ENCODE data around the gene USP46.
A peak's percentile ranks its signal among the peaks of the same experiment; 100 is the strongest.

Gene USP46

DNA sequence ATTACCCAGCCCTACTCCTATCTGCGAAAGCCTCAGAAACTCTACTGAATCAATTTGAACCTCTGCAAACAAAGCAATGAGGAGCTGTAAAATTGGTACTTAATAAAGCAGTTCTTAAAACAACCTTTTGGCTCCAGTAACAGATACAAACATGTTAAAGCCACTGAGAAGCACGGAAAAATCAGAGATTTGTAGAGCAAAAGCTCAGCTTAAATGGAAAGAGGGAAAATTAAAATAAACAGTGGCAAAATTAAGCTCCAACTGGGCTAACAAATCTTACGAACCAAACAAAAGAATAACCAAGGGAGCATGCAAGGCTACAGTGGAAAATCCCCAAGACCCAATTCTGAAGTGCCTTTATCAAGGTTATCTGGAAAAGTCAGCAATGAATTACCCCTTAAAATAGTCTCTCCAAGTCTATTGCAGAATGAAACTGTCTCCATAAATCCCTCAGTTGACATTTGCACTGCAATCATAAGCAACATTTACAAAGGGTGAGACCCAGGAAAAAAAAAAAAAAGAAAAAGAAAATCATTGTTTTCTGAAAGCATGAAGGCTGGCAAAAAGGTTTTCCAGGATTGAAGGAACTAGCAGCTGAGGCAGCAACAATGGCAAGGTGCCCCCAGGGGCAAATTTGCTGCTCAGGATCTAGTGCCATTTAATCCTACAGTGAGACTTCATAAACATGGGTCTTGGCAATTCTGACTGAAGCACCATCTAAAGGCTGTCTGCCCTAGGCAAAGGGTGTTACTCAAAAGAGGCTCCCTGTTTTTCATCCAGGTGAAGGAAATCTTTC lies 40.1 kb downstream of the USP46 start:
- no peak for DNase-seq (ENCODE audit: low read depth)

DNA sequence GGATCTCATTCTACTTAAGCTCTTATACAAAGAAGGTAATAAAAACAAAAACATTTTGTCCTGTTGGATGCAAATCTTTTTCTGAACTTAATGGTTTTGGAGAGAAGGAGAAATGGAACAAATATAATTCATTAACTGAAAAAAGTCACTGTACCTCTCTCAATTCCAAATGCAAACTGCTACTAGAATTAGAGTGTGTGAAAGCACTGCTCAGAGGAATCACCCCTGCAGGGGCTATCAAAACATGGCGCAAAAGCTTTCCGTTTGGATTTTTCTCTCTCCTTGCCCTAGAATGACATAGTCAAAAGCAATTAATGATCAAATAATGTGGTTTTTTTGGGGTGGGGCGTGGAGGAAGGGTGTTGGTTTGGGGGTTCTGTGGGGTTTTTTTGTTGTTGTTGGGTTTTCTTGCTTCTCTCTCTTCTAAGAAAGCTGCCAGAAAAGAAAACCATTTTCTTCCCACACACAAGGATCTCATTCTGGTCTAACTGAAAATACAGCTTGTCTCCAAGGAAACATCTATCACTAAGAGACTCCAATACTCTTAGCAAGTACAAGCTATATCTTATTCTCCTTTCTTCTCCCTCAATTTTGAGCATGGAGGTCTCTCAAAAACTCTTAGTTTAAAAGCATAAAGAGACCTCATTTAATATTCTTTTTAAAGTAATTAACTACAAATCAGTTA lies 41.6 kb downstream of the USP46 start:
- DNase-seq (ENCODE audit: low read depth): no peak

DNA sequence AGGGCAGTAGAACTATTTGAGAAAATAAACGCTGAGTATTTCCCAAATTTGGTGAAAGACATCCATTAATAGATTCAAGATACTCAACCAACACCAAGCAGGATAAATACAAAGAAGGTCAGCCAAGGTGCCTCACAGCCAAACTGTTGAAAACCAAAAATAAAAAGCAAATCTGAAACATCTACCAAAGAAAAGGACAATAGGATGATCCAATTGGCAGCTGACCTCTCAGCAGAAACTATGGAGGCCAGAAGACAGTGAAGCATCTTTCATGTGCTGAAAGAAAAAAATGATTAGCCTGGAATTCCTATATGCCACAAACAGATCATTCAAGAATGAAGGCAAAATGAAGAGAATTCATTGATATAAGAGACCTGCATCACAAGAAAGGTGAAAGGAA lies 44.9 kb downstream of the USP46 start:
- no peak for DNase-seq (ENCODE audit: low read depth)

DNA sequence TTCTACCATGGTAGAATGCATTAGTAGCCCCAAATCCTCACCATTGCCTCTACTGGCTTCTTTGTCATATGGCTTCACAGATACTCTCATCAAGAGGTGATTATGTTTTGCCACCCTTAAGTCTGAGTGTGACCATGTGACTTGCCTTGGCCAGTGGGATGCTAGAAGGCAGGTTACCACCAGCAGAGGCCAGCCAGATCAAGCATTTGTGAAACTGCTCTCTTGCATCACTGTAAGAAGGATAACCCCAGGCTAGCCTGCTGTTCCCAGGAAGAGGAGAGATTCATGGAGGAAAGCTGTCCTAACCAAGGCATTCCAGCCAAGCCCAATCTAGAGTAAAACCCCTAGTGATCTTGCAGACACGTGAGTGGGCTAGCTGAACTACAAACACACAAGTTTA lies 46.8 kb downstream of the USP46 start:
- no peak for DNase-seq (ENCODE audit: low read depth)

DNA sequence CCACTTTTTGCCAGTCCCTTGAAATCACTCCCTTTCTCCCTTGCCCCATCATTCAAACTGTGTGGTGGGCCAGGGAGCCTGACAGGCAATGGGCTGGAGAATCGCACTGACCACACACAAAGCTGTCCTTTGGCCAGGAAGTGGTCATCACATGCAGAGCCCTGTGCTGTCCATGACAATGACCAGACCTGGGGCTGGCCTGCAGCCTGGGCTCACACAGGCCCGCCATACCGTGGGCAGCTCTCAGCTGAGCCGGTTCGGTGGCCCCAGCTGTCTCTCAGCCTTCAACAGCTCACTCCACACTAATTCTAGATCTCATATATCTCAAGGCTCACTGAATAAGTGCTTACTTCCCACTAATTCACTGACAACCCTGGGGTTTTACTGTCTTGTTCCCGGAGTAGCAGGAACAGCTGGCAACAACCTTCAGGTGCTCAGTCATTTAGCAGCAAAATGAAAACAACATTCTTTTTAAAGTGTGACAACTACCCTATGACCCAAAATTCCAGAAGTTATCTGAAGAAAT lies 48.0 kb downstream of the USP46 start:
- DNase-seq (ENCODE audit: low read depth): no peak

DNA sequence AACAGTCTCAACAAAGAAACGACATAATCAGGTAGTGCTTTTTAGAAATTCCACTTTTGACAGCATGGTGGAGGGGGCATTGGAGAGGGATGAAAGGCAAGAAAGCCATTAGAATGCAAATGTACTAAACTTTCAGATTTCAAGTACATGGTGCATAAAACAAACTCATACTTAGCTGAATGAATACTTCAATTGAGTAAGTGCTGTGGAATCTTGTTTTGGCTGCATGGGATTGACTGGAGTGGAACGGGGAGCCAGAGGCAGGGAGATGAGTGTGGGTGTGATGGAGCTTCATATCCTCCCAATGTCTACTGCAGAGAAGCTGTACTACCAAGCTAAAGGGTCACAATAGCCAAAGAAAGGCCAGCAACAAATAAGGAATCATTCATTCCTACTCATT lies 52.4 kb downstream of the USP46 start:
- DNase-seq (ENCODE audit: low read depth): no peak

DNA sequence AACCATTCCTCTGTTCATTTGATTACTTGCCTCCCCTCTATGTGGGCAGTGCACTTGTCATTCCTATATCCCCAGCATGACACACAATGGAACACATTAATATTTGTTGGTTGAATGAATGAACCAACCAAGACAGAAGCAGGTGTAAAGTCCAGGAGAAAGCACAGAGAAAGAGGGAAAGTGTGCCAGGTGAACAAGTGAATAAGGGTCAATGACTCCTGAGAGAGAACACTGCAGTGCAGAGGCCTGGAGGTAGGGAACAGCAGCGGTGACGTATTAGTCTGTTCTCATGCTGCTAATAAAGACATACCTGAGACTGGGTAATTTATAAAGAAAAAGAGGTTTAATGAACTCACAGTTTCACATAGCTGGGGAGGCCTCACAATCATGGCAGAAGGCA lies 53.1 kb downstream of the USP46 start:
- DNase-seq (ENCODE audit: low read depth): no peak

DNA sequence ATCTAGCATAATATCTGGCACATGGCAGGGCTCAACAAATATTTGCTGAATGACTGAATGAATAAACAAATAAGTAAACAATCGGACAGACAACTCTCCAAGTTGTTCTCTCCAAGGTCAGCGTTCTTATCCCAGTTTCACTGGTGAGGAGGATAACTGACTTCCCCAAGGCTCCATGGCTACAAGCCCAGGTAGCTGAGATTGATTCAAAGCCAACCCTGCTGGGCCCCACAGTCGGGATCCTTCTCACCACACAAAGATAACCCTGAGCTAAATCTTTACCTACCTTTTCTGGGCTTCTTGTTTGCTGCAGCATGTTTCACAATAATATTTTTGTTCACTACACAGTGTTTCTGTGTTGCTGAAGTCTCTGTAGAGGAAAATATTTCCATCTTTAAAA lies 54.9 kb downstream of the USP46 start:
- DNase-seq (ENCODE audit: low read depth): no peak

DNA sequence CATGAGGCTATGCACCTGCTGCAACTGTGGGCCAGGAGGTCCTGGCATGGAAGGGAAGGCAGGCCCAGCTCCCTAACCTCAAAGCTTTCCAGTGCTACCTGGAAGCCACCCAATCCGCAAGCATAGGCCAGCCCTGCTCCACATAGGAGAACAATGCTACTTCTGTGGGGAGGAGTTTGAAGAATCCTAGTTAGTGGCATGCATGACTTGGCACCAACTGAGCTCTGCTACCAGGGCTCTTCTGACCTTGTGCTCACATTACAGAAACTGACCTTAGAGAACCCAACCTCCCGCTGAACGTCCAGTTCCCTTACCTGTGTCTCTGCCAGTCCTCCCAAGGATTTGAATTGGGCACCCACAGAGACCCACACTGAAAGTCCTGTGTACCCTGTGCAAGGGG lies 58.8 kb downstream of the USP46 start:
- no peak for DNase-seq (ENCODE audit: low read depth)

DNA sequence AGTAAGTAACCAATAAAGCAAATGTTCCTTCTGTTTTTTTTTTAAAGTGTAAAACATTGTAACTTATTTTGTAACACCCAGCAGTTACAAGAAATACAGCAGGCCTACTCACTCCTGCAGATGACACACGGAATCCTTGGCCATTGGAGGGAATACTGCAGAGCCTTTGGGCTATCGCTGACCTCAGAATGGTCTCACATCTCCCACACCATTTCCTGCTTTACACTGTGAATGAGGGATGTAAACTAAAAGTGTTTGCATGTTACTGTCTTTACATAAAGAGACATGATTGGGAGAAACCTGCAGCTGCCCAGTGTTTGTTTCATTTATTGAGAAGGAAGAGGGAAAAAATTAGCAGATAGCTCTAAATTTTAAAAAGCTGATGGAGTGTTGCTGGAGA lies 64.1 kb downstream of the USP46 start:
- no peak for DNase-seq (ENCODE audit: low read depth)

DNA sequence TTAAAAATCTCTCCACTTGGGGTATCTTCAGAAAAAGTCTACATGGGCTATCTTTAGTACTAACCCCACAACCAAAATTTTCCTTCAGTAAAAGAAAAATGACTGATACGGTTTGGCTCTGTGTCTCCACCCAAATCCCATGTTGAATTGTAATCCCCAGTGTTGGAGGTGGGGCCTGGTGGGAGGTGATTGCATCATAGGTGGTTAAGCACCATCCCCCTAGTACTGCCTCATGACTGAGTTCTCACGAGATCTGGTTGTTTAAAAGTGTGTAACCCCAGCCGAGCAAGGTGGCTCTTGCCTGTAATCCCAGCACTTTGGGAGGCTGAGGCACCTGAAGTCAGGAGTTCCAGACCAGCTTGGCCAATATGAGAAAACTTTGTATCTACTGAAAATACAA lies 66.8 kb downstream of the USP46 start:
- no peak for DNase-seq (ENCODE audit: low read depth)

DNA sequence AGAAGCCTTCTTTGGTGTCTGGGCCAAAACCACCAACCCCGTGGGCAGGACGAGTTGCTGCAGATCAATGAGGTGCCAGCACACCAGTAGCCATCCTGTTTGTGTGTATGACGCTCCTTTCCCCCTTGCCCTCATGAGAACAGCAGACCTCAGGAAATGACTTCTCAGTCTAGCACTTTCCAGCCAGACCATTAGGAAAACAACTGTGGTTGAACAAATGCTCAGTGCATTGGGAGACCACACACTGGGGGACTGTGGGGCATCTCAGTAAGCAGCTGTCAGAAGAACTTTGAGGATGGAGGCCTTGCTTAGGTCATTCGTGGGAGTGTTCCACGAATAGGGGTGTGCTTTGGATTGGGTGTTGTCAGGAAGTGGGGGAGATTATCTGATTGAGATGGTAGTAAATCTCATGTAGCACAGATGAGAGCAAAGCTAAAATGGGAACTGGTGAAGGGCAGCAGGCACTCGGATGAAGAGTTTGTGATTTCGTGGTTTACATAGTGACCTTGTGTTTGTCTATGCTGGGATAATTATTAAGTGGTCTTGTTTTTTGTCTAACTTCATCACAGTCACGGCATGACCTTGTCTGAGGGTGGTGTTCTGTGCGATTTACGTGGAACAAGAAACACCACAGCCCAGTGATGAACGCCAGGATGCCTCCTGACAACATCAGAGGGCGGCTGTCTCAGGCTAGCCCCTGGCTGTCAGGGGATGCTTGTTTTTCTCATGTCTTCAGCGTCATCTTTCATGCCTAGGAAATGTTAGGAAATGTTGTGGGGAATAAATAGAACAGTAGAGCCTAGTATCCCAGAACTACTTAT lies 70.1 kb downstream of the USP46 start:
- DNase-seq (ENCODE audit: low read depth): peak; percentile 6

DNA sequence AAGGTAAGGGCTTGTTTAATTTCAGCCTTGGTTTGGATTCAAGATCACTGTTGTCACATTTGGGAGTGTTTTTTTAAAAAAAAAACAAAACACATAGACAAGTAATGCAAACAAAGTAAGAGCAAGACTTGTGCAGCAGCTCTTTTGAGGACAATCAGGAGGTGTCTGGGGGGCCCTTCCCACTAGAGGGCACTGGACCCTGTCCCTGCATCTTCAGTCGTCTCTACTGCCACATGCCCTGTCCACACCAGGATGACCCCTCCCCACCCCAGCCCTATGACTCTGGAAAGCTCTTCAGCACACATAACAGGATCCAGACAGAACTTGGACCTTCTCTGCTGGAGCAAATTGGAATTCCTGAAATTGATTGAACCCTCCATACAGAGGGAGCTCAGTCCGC lies 71.0 kb downstream of the USP46 start:
- DNase-seq (ENCODE audit: low read depth): no peak

DNA sequence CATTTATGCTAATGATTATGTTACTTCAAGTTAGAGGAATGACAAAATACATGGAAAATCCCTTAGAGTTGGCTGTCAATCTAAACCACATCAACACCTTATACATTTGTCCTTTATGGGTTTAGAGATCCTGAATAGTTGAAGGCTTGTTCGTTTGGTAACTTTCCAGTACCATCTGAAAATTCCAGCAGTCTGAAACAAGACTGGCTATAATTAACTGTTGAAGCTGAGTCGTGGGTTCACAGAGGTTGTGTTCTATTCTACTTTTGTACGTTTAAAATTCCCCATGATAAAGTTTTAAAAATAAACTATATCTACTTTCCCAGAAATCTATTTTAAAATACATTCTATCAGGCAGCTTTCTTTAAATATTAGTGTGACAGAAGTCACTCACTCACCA lies 73.0 kb downstream of the USP46 start:
- DNase-seq (ENCODE audit: low read depth): no peak

DNA sequence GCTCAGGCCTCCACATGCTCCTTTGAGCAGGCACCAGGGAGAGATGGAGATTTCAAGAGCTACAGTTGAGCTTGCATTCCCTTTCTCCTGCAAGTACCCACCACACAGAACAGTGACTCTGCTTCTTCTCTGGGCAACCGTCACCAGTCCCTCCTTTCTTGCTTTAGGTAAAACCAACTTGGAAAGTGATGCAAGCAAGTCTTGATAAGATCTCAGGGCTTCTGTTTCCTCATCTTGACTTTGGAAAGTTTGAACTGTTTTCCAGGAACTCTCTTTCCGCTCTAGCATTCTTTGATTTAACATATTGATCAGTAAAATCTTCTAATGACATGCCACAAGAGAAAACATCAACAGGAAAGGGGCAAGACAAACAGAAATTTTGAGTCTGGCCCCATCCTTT lies 73.7 kb downstream of the USP46 start:
- DNase-seq (ENCODE audit: low read depth): no peak

DNA sequence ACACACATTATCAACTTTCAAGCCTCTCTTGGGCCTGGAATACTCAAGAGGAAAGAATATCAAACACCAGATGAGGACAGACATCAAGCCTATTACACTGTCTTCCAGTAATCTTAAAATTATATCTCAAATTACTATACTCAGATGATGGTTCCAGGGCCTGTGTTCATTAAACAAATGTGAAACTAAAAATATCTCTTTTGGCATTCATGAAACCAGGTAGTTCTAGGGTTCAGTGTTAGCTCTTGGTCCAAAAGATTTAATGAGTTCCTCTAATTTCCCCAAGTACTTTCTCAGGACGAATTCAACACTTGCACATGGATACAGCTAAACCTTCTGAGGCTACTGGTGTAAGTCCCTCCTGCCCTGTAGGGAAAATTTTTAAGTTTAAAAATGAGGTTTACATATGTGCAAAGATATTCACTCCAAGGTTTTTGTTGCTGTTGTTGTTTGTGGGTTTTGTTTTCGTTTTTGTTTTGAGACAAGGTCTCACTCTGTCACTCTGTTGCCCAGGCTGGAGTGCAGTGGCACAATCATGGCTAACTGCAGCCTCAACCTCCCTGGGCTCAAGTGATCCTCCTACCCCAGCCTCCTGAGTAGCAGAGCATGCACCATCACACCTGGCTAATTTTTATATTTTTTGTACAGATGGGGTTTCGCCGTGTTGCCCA lies 79.4 kb downstream of the USP46 start:
- DNase-seq (ENCODE audit: low read depth): no peak

DNA sequence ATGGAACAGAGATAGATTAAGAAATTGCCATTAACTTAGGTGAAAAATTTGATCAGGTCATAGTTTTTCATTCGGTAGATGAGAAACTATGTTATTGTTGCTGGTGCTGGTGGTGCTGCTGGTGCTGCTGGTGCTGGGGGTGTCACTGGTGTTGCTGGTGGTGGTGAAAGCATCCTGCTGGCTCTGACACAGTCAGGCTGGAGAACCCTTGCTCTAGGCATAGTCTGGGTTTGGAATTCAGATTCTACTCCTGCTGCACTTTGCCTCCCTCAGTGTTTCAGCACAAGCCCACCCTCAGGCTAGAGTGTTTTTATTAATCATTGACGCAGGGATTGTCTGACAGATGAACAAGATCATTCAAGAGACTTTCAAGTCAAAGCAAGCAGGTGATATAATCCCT lies 80.2 kb downstream of the USP46 start:
- DNase-seq (ENCODE audit: low read depth): no peak

DNA sequence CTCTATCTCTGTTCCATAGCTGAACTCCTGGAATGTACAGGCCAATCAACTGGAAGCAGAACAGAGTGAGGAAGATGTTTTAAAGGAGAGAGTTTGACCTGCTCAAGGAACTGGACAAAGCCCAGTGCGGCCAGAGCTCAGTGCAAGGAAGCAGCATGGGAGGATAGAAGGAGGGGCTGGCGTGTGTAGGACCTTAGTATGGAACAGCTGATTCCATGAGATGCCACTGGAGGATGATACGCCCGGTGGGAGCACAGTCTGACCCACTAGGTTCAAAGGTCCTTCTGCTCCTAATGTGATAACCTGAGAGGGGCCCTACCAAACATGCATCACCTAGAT lies 81.5 kb downstream of the USP46 start:
- no peak for DNase-seq (ENCODE audit: low read depth)

DNA sequence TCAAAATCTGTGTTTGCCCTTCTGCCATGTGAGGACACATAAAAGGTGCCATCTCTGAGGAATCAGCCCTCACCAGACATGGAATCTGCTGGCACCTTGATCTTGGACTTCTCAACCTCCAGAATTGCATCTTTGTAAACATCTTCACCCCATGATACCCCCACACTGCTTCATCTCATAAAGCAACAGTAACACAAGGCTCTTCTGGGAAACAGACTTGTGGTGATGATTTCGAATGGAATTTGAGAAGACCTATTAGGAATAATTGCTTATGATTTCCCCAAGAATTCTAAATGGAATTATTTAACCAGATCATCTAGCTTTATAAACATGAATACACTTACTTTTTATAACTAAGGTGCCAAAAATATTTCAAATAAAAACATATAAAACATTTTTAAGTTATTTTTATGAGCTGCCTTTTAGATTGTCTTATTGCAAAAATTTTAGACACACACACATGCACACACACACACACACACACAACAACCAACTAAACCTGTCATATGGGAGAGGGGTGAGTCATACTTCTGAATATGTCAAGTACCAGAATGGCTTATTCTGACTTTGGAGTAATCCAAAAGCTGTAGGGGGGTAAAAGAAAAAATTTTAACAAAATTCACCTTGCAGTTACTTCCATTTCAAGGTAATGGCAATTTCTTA lies 82.0 kb downstream of the USP46 start:
- no peak for DNase-seq (ENCODE audit: low read depth)

DNA sequence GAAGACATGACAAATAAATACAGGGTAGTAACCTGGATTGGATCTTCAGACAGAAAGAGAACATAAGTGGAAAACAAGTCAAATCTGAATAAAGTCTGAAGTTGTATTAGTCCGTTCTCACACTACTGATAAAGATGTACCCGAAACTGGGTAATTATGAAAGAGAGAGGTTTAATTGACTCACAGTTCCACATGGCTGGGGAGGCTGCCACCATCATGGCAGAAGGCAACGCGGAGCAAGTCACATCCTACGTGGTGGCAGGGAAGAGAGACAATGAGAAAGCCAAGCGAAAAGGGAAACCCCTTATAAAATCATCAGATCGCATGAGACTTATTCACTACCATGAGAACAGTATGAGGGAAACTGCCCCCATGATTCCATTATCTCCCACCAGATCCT lies 82.8 kb downstream of the USP46 start:
- DNase-seq (ENCODE audit: low read depth): no peak

DNA sequence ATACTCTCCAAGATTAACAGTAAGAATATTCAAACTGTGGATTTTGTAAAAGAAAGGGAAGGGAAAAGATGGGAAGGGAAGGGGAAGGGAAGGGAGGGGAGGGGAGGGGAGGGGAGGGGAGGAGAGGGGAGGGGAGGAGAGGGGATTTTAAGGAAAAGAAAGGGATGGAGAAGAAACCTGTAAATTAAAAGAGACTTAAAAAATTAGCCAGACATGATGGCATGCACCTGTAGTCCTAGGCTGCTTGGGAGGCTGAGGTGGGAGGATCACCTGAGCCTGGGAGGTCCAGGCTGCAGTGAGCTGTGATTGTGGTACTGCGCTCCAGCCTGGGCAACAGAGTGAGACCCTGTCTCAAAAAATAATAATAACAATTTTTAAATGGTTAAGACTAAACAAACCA lies 83.7 kb downstream of the USP46 start:
- no peak for DNase-seq (ENCODE audit: low read depth)

DNA sequence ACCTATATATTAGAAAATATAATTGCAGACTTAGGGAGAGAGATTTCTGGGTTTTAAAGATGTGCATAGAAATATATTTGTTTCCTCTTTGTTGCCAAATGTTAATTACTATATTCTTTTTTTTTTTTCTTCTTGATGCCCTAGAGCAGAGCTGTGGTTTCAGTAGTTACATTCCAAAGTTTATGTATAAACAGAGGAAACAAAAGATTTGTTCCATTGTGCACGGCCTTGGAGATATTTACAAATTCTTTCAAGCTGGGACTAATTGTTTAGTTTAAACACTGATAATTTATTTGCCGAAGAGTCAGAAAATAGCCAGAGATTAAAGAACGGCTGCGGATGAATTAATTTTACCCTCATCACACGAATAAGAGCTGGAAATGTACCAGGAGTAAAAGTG lies 85.1 kb downstream of the USP46 start:
- DNase-seq (ENCODE audit: low read depth): no peak

Measured in activated T-cell treated with anti-CD3 and anti-CD28 coated beads for 24 hours (primary cell).